Measurements from ENCODE around the gene RAB40C.

DNA sequence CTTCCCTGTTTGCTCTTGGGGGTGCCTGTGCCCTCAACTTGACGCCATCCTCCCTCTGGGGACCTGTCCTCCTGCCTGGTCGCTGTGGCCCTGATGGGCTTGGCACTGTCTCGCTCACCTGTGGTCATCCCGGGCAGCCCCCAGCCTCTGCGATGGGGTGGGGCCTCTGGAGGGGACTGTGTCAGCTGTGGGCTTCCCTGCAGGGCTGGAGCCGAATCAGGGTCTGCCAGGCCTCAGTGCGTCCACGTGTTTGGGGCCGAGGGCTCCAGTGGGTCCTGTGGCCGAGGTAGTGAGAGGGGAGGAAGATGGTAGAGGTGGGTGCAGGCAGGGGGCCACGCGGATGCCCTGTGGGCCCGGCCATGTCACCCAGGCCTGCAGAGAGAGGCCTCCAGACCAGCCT, 12.1 kb upstream of the RAB40C start:
- no peak for TF ChIP-seq POLR2A (IDR thresholded peaks at IDR 0.05; ENCODE audit: low read depth, low read length)
- TF ChIP-seq POLR2AphosphoS5 (IDR thresholded peaks at IDR 0.05; ENCODE audit: low read depth, low read length) = no peak
- TF ChIP-seq TAF1 (IDR thresholded peaks at IDR 0.05; ENCODE audit: borderline replicate concordance, low read depth, low read length) = no peak
